NCI-H1105 (cell line): ENCODE measurements around the gene ATL3.
"Not testable (repeated sequence)": the region's sequence is repeated elsewhere in the genome, so short reads cannot be mapped to it uniquely, and the experiment has no call there.

ENCODE experiments used
- DNase-seq: peaks from one replicate; lab custom pipeline; 2025; lab: John Stamatoyannopoulos, UW

The ATL3 gene

DNA sequence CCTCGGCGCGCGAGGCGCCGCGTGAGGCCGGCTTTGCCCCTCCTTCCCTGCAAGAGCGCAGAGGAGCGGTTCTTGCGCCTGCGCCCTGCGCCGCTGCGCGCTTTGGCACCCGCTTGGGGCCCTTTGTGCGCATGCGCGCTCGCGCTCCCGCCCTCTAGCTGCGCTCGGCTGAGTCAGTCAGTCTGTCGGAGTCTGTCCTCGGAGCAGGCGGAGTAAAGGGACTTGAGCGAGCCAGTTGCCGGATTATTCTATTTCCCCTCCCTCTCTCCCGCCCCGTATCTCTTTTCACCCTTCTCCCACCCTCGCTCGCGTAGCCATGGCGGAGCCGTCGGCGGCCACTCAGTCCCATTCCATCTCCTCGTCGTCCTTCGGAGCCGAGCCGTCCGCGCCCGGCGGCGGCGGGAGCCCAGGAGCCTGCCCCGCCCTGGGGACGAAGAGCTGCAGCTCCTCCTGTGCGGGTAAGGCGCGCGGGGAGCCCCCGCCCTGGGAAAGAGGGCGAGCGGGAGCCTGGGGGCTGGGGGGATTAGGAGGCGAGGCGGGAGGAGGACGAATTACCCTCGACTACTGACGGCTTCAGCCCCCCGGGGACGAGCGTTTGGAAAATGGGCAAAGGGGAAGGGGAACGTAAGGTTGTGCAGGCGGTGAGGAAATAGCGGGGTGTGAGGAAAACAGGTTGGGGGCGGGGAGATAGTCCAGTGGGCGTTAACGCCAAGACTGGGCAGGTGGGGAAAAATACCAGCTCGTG is 10.3 kb upstream of the ATL3 start, which contains the start of gene RTN3:
TSS of gene RTN3 (plus strand) at position 180 of the 745 bp plus-strand sequence. CDS start at position 317, 137 bp downstream.
- peak; percentile 98 for DNase-seq

DNA sequence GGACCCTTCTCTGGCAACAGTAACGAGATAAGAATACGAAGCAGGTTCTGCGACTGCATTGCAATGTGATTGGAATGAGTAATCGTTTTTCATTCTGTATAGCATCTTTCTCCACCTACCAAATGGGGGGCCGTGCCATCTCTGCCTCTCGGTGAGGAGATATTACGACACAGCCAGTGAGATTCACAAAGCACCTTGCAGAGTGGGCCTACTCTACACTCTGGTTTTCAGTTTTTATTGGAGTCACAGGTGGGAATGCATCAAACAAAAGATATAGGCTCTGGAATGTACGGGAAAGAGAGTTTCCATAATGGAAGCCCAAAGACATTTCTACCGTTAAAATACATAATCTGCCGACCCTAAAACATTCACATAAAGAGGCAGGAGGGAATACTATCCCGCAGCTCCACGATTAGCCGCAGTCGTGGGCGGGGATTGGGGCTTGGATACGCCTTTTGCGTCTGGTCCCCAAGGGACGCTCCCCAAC is 9.7 kb upstream of the ATL3 start:
- DNase-seq = no peak

DNA sequence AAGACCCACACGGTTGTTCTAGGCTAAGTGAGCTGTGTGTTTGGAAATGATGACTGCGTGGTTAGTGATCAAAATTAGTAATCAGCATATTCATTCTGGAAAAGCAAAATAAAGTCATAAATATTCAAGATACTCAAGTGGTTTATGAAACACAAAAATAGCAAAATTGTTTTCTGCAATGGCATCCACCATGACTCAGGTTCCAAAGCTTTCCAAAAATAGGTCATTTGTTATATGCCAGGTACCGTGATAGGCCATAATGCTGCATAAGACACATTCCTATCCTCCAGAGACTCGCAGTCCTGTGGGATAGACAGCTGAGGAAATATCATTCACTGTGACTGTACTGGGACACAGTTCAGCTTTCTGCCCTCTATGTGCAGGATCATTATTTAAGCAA is 2.4 kb upstream of the ATL3 start:
- no peak for DNase-seq

DNA sequence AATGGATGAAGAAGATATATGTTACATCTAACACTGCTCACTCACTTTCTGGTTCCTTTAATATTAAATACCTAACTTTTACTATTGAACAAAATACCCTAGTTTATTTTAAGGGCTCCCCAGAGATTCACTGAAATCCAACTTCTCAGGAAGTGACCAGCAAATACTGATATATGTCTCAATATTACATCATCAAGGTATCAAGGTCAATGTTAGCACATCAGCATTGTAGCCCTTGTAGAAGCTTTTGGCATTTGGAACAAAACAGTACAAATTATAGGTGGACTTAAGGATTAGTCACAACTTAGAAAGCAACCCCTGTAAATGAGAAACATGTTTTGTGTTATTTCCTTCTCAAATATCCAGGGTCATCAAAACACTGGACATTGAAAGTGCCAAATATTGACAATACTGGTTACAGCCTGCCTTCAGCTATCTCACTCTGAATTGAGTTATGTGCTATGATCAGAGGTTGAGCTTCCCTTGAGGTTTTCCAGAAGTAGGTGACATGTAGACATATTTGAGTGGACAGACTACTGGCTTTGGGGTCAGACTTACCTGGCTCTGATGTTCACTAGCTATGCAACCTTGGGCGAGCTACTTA is 1.9 kb upstream of the ATL3 start:
- no peak for DNase-seq

DNA sequence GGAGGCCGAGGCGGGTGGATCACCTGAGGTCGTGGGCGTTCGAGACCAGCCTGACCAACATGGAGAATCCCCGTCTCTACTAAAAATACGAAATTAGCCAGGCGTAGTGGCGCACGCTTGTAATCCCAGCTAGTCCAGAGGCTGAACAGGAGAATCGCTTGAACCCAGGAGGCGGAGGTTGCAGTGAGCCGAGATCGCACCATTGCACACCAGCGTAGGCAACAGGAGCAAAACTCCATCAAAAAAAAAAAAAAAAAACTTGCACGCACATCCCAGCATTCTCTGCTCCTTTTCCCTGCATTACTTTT is 934 bp upstream of the ATL3 start:
- no peak for DNase-seq

DNA sequence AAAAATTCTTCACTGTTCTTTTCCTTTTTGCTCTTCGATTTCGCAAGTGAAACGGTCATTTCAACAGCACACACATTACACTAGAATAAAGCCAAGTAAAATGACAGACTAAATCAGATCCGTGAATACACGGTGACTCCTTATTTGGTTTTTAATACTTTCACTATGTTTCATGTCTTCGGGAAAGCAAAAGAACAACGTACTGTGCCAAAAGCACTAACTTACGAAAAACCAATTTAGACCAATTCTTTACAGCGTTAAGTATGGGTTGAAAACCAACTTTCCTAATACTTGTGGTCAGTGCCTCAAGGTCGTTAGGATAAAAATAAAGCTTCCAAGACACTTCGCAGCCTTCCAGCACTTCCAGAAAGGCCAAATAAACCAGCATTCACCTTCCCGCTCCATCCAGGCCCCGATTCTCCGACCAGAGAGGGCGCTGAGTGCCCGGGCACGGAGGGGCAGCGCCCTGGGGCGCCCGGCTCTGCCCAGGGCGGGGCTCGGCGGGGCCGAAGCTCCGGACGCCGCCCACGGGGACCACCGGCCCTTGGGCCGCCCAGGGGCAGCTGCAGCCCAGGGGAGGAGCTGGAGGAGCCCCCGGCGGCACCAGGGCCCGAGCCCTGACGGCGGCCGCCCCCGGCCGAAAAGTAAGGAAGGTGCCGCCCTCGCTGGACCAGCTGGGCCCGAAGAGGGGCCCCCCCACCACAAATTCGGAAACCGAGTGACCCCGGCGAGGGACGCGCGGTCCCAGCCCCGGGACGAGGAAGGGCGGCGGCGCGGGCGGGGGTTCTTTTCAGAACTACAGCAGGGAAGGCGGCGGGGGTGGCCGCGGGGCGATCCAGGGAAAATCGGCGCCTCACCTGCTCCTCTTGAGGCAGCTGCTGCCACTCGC is 499 bp downstream of the ATL3 start:
- peak; percentile 8 for DNase-seq

DNA sequence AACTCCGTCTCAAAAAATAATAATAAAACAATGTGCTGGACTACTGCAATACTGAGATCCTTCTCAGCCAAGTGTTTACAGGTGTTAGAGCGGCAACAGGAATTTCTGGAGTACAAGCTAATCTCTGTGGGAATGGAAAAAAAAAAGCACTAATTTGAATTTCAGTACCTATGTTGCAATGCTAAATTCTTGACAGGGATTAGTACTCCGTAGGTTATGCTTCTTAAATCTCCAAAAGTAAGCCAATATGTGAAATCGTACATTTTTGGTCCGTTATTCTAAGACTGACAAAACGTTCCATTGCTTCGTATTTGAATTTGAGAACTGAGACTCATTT is 1.1 kb downstream of the ATL3 start:
- DNase-seq = no peak

DNA sequence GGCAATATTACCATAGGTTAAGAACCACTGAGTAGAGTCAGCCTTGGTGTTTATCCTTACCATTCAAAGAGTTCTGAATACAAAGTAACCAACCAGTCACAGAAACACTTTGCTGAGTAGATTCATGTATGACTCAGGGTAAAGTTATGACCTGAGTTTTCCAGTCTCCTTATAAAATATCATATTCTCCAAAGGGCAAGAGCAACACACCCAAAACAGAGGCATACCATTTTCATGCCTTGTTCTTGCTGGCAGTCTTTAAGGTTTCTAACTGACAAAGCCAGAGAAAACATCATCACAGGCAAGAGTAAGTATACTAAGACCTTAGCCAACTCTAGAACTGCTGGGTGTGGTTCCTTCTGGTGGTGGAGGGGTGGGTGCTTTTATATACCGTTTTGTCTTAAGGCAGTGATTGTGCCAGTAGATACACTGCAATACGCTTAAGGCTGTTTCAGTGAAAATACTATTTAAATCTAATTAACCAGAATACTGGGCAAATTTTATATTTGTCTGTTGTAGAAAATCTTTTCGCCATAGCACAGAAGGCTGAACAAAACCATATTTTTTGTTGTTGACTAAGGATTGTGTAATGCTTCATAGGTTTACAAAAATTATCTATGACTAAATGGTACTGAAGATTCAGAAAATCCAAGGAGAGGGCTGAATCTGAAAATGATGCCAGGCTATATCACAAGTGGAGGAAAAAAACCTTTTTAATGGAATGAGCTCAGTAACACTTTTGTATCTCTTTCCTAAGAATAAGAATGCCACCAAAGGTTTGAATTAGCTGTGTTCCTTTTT is 3.0 kb downstream of the ATL3 start:
- DNase-seq = no peak

DNA sequence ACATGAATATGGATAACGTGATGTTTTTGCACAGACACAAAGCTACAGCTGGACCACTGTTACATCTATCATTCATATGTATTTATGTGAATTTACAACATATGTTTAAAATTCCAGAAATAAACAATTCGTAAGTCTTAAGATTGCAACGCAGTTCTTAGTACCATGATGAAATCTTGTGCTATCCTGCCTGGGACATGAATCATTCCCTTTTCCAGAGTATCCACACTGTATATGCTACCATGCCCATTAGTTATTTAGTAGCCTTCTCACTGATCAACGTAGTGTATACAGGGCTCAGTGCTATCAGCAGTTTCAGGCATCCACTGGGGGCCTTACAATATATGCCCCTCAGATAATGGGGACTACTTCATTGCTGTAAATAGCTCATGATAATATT is 4.3 kb downstream of the ATL3 start:
- no peak for DNase-seq

DNA sequence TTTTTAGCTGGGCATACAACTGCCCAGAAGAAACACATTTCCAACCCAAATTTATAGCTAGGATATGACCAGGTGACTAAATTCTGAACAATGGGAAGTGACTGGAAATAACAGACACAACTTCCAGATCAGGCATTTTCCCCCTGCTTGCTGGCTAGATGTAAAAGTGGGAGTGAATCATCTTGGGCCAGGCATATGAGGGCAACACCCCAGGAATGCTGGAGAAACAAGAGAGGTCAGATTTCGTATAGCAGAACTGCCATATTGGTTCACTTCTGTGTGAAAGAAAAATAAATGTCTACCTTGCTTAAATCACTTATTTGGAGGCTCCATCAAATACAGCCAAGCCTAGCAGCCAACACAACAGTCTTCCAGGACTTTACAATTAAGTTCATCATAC is 7.4 kb downstream of the ATL3 start:
- no peak for DNase-seq

DNA sequence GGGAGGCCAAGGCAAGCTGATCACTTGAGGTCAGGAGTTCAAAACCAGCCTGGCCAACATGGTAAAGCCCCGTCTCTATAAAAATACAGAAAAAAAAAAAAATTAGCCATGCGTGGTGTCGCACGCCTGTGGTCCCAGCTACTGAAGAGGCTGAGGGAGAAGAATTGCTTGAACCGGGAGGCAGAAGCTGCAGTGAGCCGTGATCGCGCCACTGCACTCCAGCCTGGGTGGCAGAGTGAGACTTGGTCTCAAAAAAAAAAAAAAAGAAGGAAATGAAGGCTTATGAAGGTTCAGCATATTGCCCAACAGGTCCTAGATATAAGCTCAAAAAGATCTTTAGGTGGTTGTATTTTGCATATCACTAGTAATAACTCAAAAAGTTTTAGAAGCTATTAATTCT is 10.2 kb downstream of the ATL3 start:
- DNase-seq = no peak

DNA sequence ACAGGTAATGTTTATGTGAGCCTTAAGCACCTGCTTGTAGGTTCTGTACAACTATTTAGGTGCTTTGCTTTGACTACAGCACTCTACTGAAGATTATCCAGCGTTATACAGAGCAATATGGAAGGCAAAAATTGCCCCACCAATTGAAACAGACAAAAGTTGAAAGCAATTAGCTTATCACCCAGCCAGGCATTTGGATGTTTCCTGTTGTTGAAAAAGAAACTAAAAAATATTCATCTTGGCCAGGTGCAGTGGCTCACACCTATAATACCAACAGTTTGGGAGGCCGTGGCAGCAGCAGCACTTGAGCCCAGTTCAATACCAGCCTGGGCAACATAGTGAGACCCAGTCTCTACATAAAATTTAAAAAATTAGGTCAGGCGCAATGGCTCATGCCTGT is 18.5 kb downstream of the ATL3 start:
- DNase-seq = no peak

DNA sequence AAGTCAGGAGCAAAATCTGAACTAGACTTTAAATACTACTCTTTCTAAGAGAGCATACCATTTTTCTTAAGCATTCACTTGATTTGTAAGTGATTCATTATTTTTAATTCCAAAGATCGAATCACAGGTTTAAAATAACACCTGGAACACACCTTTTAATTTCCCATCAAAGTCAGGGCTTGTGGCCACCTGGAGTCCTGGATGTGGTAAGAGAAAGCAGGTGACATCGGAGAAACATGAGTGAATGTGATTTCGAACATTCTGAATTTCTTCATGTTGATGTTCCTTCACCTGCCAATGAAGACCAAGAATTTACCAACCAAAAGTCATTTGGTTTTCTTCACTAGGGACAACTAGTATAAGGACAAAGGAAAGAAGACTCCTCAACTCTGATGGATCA is 28.0 kb downstream of the ATL3 start:
- no peak for DNase-seq

DNA sequence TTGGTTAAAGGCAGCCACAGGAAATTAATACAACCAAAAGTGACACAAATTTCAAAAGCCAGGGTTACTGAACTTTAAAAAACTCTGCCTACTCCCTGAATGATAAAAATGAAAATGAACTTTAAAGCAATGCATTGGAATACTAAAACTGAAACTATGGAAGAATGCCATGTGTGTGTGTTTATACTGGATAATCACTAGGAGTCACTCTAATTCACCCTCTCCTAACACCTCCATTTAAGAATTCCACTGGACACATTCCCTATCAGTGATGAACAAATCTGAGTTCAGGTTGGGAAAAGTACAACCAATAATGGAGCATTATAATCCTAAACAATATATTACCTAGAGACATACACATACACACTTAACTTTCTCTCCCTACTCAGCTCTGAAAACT is 29.4 kb downstream of the ATL3 start:
- no peak for DNase-seq

DNA sequence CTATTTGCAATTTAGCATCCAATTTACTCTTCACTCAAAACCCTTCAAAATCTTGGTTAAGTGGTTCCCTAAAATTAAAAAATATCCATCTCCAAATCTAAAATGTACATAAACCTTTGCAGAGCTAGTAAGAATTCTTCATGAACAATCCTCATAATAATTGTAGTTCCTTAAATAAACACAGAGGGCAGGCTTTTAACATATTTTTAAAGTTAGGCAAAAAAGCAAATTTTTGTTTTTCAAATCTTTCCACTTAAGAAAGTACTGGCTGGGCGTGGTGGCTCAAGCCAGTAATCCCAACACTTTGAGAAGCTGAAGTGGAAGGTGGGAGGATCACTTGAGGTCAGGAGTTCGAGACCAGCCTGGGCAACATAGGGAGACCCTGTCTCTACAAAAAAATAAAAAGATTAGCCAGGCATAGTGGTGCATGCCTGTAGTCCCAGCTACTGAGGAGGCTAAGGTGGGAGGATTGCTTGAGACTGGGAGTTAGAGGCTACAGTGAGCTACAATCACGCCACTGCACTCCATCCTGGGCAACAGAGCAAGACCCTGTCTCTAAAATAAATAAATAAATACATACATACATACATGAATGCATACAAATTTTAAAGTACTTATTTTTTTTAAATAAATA is 31.9 kb downstream of the ATL3 start:
- DNase-seq = no peak

DNA sequence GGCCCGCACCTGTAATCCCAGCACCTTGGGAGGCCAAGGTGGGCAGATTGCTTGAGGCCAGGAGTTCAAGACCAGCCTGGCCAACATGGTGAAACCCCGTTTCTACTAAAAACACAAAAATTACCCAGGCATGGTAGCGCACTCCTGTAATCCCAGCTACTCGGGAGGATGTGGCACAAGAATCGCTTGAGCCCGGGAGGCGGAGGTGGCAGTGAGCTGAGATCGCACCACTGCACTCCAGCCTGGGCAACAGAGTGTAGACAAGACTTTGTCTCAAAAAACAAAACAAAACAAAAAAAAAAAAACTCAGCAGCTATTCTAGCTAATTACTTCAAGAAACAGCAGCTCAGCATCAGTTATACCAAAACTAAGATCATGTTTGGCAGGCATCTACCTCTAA is 32.7 kb downstream of the ATL3 start:
- not testable (repeated sequence) for DNase-seq

DNA sequence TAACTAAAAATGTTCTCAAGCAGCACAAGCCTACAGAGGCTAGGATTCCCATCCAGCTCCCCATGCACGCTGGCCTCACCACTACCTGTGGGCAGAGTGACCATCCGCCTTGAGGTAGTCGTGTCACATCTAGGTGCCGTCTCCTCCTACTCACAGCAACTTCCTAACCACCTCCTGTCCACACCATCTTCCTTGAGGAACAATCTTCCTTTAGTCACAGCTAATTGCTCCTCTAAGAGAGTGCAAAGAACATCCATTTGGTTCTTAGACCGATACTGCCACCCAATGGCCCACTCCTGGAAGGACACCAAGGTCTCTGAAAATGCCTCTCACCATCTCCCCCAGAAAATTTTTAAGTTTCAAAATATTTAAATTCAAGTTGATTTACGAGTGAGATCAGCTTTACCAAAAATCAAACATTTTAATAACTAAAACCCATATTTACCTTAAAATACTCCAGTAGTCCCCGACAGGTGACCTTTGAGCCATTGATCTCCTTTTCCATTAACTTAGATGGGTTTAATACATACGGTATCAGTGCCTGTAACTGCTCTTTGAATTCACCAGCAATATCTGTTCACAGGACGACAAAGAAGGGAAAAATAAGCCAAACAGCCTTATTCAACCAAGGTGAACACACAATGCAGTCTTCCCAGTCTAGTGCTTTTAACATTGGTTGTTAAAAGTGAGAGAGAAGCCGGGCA is 35.3 kb downstream of the ATL3 start:
- DNase-seq = peak; percentile 12

DNA sequence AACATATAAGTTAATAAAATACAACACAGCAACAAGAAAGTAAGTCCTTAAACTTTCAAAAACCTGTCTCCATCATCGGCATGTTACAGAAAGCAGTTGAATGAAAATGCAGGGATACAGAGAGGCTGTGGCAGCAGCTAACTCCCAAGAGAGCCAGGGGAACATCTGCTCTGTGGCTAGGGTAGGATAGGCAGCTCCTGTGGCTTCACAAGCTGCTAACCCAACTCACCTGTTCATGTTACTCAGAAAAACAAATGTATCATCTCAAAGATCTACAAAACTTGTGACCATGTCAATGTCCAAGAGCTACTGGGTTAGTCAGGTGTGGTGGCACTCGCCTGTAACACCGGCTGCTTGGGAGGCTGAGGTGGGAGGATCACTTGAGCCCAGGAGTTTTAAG is 41.8 kb downstream of the ATL3 start:
- no peak for DNase-seq

DNA sequence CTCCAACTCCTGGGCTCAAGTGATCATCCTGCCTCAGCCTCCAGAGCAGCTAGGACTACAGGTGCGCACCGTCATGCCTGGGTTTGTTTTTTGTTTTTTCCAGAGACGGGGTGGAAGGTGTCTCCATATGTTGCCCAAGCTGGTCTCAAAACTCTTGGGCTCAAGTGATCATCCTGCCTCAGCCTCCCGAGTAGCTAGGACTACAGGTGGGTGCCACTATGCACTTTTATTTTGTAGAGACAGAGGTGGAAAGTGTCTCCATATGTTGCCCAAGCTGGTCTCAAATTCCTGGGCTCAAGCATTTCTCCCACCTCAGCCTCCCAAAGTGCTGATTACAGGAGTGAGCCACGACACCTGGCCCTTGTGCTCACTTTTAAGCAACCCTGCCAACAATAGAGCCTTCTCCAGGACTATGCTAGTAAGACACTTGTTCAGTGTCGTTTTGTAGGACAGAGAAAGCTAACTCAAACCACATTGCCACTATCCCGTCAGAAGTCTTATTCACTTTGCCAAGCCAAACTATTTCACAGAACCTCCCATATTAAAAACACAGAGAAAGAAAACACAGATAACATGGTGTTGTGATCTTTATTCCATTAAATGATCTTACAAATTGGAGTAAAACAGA is 47.5 kb downstream of the ATL3 start:
- DNase-seq = no peak

DNA sequence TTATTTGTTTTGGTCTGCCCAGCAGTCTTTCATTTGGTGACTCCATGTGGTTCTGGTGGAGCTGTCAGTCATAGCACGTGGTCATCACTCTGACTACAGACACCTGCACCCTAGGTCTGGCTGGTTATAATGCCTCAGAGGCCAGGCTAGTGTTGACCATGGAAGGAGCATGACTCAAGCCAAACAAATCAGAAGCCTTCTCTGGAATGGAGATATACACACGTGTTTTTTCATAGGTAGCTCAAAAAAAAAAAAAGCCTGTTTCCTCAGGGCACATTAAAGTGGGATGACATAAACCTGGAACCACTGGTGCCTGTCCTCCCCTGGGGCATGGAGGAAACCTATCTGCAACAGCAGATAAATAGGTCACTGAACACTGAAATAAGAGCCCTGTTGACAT is 48.9 kb downstream of the ATL3 start:
- DNase-seq = no peak

DNA sequence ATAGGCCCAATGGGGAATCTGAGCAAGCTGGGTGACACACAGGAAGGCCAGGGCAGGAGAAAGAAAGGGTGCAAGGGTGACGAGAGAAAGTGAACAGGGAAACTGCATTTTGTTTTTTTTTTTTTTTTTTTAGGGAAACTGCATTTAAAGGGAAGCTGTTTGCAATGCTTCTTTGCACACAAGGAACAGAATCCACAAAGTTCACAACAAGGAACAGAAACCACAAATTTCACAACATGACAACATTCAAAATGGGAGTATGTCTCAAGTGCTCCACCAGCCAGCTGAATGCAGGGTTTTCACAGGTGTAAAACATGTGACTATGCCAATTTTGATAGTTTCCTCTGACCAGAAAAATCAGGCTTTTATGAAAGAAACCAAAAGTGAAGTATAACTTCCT is 50.1 kb downstream of the ATL3 start:
- DNase-seq = no peak
